Measurements from ENCODE around the gene DCUN1D3. TPM values are rescaled to one million over a fixed set of nuclear protein-coding genes. Genes with fewer than 3 reads are reported as not detected.
"Not testable (repeated sequence)": the region's sequence is repeated elsewhere in the genome, so short reads cannot be mapped to it uniquely, and the experiment has no call there.

DCUN1D3 gene
- total and polyA plus RNA-seq, 2 experiments from 2014 or later, result 15.0 to 40.3 TPM

- peaks cover 94% of the 10 kb centered on the region for H3K79me2 ChIP-seq
- H3K27me3 ChIP-seq, result no peaks in the 10 kb centered on the region
- peaks cover 47% of the 10 kb centered on the region for H4K20me1 ChIP-seq (ENCODE audit: insufficient read depth, poor library complexity, severe bottlenecking)
- WGBS (ENCODE audit: low lambda C conversion rate, missing lambda C conversion rate), result 97% methylated on average over 3 of the region's 3 CpGs
- H2AFZ ChIP-seq, result no peak overlapping the region
- no peak for DNase-seq (ENCODE audit: low spot score)
- H3K36me3 ChIP-seq (replicated peaks; ENCODE audit: insufficient read depth, low read depth), result no peaks in the 10 kb centered on the region
- no peak overlapping the region for H3K4me3 ChIP-seq
- H3K4me2 ChIP-seq, result no peak overlapping the region
- no peaks in the 10 kb centered on the region for H3K9me3 ChIP-seq (ENCODE audit: low read depth)
- no peak for TF ChIP-seq EZH2 (IDR thresholded peaks at IDR 0.05; ENCODE audit: borderline replicate concordance)
- peak overlapping the region; percentile 78 for H3K27ac ChIP-seq
- peaks cover 30% of the 10 kb centered on the region for H3K4me1 ChIP-seq (ENCODE audit: insufficient read depth)
- no peaks in the 10 kb centered on the region for H3K9me2 ChIP-seq (replicated peaks; ENCODE audit: insufficient read depth)
Measured at GRCh38 chr16:20866801-20867200, 33.4 kb downstream of the DCUN1D3 start.

DNA sequence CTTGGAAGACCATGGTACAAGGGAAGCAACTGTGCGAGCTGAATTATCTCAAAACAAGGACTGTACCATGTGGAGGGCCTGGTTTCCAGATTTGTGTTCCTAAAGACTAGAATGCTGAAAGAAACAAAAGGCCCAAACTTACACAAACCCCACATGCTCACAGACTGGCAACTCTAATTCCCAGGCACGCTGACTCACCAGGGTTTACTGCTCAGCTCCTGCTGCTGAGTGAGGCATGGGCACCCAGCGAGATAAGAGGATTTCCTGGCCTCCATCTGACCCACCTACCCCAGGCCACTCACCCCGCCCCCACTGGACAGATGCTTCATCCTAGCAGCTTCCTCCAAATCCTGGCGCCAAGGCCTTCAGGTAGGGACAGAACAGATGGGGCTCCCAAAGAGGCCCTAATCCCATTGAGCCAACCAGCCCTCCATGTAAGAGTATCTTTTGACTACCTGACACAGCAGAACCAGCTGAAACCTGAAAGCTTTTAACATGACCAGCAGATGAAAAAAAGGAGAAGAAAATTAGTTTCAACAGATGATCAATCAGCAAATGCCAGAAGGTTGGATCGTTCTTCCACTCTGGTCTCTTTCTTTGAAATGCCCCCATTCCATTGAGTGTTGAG lies 33.9 kb downstream of the DCUN1D3 start:
- peaks cover 45% of the 10 kb centered on the region for H4K20me1 ChIP-seq (ENCODE audit: insufficient read depth, poor library complexity, severe bottlenecking)
- H3K4me2 ChIP-seq, result peak overlapping the region; percentile 3
- H3K4me1 ChIP-seq (ENCODE audit: insufficient read depth), result peaks cover 28% of the 10 kb centered on the region
- DNase-seq (ENCODE audit: low spot score), result peak; percentile 80
- no peaks in the 10 kb centered on the region for H3K9me3 ChIP-seq (ENCODE audit: low read depth)
- no peak overlapping the region for H3K4me3 ChIP-seq
- peaks cover 94% of the 10 kb centered on the region for H3K79me2 ChIP-seq
- H3K27ac ChIP-seq, result peak overlapping the region; percentile 78
- TF ChIP-seq EZH2phosphoT487 (IDR thresholded peaks at IDR 0.05; ENCODE audit: low read depth, severe bottlenecking, unreplicated experiment), result no peak
- no peak for TF ChIP-seq EZH2 (IDR thresholded peaks at IDR 0.05; ENCODE audit: borderline replicate concordance)
- TF ChIP-seq CTCF (IDR thresholded peaks at IDR 0.05; ENCODE audit: poor library complexity), result no peak
- H2AFZ ChIP-seq, result no peak overlapping the region
- H3K36me3 ChIP-seq (replicated peaks; ENCODE audit: insufficient read depth, low read depth), result no peaks in the 10 kb centered on the region
- no peaks in the 10 kb centered on the region for H3K9me2 ChIP-seq (replicated peaks; ENCODE audit: insufficient read depth)
- WGBS (ENCODE audit: low lambda C conversion rate, missing lambda C conversion rate), result 34% methylated on average over 6 of the region's 6 CpGs
- no peaks in the 10 kb centered on the region for H3K27me3 ChIP-seq

- H3K4me1 ChIP-seq (ENCODE audit: insufficient read depth), result peaks cover 26% of the 10 kb centered on the region
- H2AFZ ChIP-seq, result no peak overlapping the region
- no peak for TF ChIP-seq CTCF (IDR thresholded peaks at IDR 0.05; ENCODE audit: poor library complexity)
- TF ChIP-seq EZH2phosphoT487 (IDR thresholded peaks at IDR 0.05; ENCODE audit: low read depth, severe bottlenecking, unreplicated experiment), result no peak
- no peaks in the 10 kb centered on the region for H3K9me3 ChIP-seq (ENCODE audit: low read depth)
- no peak overlapping the region for H3K4me3 ChIP-seq
- peak overlapping the region; percentile 78 for H3K27ac ChIP-seq
- H4K20me1 ChIP-seq (ENCODE audit: insufficient read depth, poor library complexity, severe bottlenecking), result peaks cover 38% of the 10 kb centered on the region
- 59% methylated on average over 6 of the region's 6 CpGs for WGBS (ENCODE audit: low lambda C conversion rate, missing lambda C conversion rate)
- no peaks in the 10 kb centered on the region for H3K9me2 ChIP-seq (replicated peaks; ENCODE audit: insufficient read depth)
- H3K27me3 ChIP-seq, result no peaks in the 10 kb centered on the region
- H3K36me3 ChIP-seq (replicated peaks; ENCODE audit: insufficient read depth, low read depth), result no peaks in the 10 kb centered on the region
- H3K4me2 ChIP-seq, result peak overlapping the region; percentile 3
- DNase-seq (ENCODE audit: low spot score), result no peak
- H3K79me2 ChIP-seq, result peaks cover 94% of the 10 kb centered on the region
Measured at GRCh38 chr16:20865420-20866131, 34.6 kb downstream of the DCUN1D3 start.

DNA sequence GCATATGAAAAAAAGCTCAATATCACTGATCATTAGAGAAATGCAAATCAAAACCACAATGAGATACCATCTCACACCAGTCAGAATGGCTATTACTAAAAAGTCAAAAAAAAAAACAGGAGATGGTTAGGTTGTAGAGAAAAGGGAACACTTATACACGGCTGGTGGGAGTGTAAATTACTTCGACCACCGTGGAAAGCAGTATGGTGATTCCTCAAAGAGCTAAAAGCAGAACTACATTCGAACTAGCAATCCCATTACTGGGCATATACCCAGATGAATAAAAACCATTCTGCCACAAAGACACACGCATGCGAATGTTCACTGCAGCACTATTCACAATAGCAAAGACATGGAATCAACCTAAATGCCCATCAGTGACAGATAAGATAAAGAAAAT lies 35.8 kb downstream of the DCUN1D3 start:
- Histone ChIP-seq H3K4me1 (ENCODE audit: insufficient read depth) (peaks cover 23% of the 10 kb centered on the region), H3K27ac (peak overlapping the region; percentile 78), H4K20me1 (ENCODE audit: insufficient read depth, poor library complexity, severe bottlenecking) (peaks cover 28% of the 10 kb centered on the region), H3K79me2 (peaks cover 91% of the 10 kb centered on the region)
- not testable (repeated sequence) for H3K27me3 ChIP-seq; H3K36me3 ChIP-seq (replicated peaks; ENCODE audit: insufficient read depth, low read depth); DNase-seq (ENCODE audit: low spot score); H3K4me3 ChIP-seq; H3K9me2 ChIP-seq (replicated peaks; ENCODE audit: insufficient read depth); H2AFZ ChIP-seq; H3K4me2 ChIP-seq; H3K9me3 ChIP-seq (ENCODE audit: low read depth)
- 96% methylated on average over 6 of the region's 6 CpGs for WGBS (ENCODE audit: low lambda C conversion rate, missing lambda C conversion rate)

Data from hepatocyte (in vitro differentiated cells).